NCI-H345 (cell line): ENCODE measurements around the gene AGMAT.

Experiments used
- DNase-seq: peaks from one replicate; lab custom pipeline; 2025; lab: John Stamatoyannopoulos, UW

Gene AGMAT

DNA sequence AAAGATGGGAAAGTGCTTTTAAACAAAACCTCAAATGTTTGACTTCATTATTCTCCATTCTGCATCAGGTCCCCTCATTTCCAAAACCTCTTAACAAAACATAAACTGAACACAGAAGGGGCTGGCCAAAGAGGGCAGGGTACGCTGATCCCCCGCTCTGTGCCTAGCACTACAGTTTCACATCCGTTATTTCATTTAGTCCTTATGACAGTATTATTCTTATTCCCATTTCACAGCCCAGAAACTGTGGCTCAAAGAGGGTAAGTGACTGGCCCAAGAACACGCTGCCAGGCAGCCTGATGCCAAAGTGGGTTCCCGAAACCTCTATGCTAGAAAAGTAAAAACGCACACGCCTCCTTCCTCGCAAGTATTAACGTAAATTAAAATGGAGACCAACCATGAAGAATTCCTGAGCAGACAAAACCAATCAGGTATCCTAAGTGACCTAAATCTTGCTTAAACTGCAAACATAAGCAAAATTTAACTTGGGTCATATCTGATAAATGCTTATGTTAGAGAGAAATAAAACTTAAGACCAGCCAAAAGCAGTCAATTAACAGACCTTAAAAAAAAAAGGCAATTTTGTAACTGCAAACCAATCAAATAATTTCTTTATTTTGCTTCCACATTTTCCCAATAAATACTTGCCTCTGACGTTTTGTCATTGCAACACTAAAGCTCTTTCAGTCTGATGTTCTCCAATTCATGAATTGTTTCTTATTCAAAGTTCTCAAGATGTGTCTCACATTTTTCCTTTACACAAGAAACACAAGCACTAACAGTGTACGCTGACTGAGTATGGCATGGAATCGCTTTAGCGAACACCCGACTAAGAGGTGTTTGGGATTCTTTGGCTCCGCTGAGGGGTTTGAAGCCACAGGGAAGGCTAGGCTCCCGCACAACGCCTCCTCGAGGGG lies 61.5 kb downstream of the AGMAT start:
- DNase-seq, result no peak

DNA sequence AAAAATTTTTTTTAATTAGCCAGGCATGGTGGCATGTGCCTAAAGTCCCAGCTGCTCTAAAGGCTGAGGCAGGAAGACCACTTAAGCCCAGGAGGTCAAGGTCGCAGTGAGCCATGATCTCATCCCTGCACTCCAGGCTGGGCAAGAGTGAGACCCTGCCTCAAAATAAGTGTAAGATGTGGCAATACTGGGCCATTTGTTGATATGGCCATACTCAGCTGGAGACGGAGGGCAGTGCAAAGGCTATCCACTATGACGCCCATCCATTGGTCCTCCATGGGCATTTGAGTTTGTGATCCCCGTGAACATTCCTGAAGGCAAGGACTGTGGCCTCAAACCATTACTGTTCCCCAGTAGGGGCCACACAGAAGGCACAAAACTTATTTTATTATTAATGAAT lies 62.3 kb downstream of the AGMAT start:
- no peak for DNase-seq
